ENCODE data around the gene B3GNT8.
A peak's percentile ranks its signal among the peaks of the same experiment; 100 is the strongest.
"Not testable (repeated sequence)": the region's sequence is repeated elsewhere in the genome, so short reads cannot be mapped to it uniquely, and the experiment has no call there.

Gene B3GNT8, protein sequence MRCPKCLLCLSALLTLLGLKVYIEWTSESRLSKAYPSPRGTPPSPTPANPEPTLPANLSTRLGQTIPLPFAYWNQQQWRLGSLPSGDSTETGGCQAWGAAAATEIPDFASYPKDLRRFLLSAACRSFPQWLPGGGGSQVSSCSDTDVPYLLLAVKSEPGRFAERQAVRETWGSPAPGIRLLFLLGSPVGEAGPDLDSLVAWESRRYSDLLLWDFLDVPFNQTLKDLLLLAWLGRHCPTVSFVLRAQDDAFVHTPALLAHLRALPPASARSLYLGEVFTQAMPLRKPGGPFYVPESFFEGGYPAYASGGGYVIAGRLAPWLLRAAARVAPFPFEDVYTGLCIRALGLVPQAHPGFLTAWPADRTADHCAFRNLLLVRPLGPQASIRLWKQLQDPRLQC

GRCh38 chr19:41426952-41427646, at the start of gene B3GNT8:
Gene B3GNT8 (minus strand): TSS chr19:41427374. CDS start chr19:41426778, 596 bp downstream.
- ChIA-PET CTCF (interaction anchor here (0.9 kb wide), 1 partner anchor 136 kb away, joined by 3 read pairs; no protein-coding TSS in a partner anchor), POLR2A (ENCODE audit: low non-redundant PET) (interaction anchor here (0.8 to 1.7 kb wide), 2 partner anchors 8 to 12 kb away, joined by 5 to 10 read pairs; partner anchors contain the start of gene DMAC2)
- DNase-seq (ENCODE audit: low spot score): peak; percentile 88
- H3K27ac ChIP-seq: peak within 1 kb of the TSS; percentile 96
- TF ChIP-seq CTCF (conservative IDR thresholded peaks at IDR 0.05; ENCODE audit: low read depth): no peak

GRCh38 chr19:41476583-41476982, 49.4 kb upstream of the B3GNT8 start:
- CTCF ChIA-PET: interaction anchor here (1.0 kb wide), 1 partner anchor 28 kb away, joined by 3 read pairs; no protein-coding TSS in a partner anchor

DNA sequence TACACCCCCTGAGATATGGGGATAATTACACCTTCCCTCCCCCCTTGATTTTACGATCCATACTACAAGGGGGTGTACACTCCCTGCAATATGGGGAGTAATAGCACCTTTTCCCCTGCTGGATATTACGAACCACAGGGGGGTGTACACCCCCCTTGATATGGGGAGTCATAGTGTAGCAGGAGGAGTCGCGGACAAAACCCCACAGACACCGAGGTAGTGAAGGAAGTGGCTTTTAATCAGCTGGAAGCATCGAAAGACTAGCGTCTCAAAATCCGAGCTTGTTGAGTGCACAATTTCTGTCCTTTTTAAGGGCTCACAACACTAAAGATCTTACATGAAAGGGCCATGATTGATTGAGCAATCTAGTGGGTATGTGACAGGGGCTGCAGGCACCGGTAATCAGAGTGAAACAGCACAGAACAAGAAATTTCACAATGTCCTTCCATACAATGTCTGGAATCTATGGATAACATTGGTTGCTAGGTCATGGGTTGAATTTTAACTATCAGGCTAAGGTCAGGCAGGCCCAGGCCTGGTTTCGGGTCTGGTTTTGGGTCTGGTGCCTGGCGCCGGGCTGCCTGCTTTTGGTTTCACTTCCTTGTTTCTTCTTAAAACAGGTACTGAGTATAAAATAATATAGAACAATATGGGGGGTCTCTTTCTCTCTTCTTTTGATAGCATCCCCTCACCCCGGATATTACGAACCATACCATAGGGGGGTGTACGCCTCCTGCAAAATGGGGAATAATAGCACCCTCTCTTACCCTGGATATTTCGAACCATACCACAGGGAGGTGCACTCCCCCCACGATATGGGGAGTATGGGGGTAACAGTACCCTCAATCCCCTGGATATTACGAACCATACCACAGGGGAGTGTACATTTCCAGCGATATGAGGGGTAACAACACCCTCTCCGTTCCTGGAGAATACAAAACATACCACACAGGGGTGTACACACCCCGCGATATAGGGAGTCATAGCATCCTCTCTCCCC, 36.4 kb upstream of the B3GNT8 start:
- H3K27ac ChIP-seq; DNase-seq (ENCODE audit: low spot score); CTCF ChIA-PET; POLR2A ChIA-PET (ENCODE audit: low non-redundant PET): not testable (repeated sequence)

More at GRCh38 chr19:41476583-41476982, 49.4 kb upstream of the B3GNT8 start:
- H3K27ac ChIP-seq: no peak overlapping the region
- POLR2A ChIA-PET (ENCODE audit: low non-redundant PET): no interaction called here
- DNase-seq (ENCODE audit: low spot score): no peak
- no peak for TF ChIP-seq CTCF (conservative IDR thresholded peaks at IDR 0.05; ENCODE audit: low read depth)

DNA sequence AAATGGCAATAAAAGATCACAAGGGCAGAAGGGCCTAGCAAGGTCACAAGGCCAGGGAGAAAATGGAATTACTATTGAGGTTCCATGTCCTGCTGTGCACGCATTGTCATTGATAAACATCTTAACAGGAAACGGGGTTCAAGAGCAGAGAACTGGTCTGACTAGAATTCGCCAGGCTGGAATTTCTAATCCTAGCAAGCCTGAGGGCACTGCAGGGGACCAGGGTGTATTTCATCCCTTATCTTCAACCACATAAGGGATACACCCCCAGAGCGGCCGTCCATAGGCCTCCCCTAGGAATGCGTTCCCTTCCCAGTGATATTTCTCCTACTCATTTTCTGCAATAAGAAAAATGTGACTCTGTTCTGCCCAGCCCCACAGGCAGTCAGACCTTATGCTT, 35.3 kb upstream of the B3GNT8 start:
- CTCF ChIA-PET: no interaction called here
- no peak for DNase-seq (ENCODE audit: low spot score)
- no peak overlapping the region for H3K27ac ChIP-seq
- POLR2A ChIA-PET (ENCODE audit: low non-redundant PET): no interaction called here
- no peak for TF ChIP-seq CTCF (conservative IDR thresholded peaks at IDR 0.05; ENCODE audit: low read depth)

DNA sequence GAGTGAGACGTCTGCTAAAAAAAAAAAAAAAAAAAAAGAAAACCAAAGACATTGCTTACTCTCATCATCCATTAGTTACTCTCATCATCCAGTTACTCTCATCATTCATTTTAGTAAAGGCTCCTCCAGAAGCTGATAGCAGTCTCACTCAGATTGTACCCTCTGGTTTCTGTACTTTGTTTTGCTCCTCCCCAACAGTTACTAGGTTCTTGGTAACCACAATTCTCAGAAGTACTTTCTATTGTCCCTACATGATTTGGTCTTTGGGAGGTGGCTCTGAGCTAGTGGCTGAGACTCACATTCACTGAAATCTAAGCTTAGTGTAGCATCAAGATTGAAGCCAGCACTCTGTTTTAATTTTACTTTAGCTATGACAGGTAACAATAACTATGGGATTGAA, 30.1 kb upstream of the B3GNT8 start:
- no peak for TF ChIP-seq CTCF (conservative IDR thresholded peaks at IDR 0.05; ENCODE audit: low read depth)
- ChIA-PET POLR2A (ENCODE audit: low non-redundant PET) (no interaction called here), CTCF (interaction anchor here (0.7 kb wide), 3 partner anchors 8 to 114 kb away, joined by 3 to 6 read pairs (median 4); no protein-coding TSS in a partner anchor)
- no peak for DNase-seq (ENCODE audit: low spot score)
- H3K27ac ChIP-seq: no peak overlapping the region

GRCh38 chr19:41456342-41456918, 29.3 kb upstream of the B3GNT8 start:
- TF ChIP-seq CTCF (conservative IDR thresholded peaks at IDR 0.05; ENCODE audit: low read depth): no peak
- no peak overlapping the region for H3K27ac ChIP-seq
- ChIA-PET POLR2A (ENCODE audit: low non-redundant PET) (no interaction called here), CTCF (interaction anchor here (0.6 kb wide), 1 partner anchor 1159 kb away, joined by 4 read pairs; no protein-coding TSS in a partner anchor)
- no peak for DNase-seq (ENCODE audit: low spot score)
